A549 (cell line): ENCODE results near the gene SLC24A3.

Experiments
- CEBPB ChIP-seq, 2 experiments: fragments of >200 bp in 1 of 2; sonication (Bioruptor Twin) in 1 of 2; formaldehyde crosslinking in 1 of 2; IDR thresholded peaks; 2 replicates each; pipeline ENCODE4 v1.6.1; 2012 to 2016
- CHD2 ChIP-seq: fragments of 150-350 bp; IDR thresholded peaks from 2 replicates; pipeline ENCODE4 v1.6.1; 2014; ENCODE audit warnings: low read length; ENCODE audit not compliant: partially characterized antibody
- CTCF ChIP-seq: fragments of >200 bp; sonication (Bioruptor Twin); formaldehyde crosslinking; IDR thresholded peaks from 3 replicates; pipeline ENCODE4 v1.5.1; 2016
- ELK1 ChIP-seq: fragments of 150-350 bp; IDR thresholded peaks from 2 replicates; pipeline ENCODE4 v1.6.1; 2014; ENCODE audit warnings: low read depth, mild to moderate bottlenecking, low read length
- EP300 ChIP-seq, 2 experiments: fragments of >200 bp; sonication (Bioruptor Twin); formaldehyde crosslinking; IDR thresholded peaks; 2 replicates in 1 of 2; 3 replicates in 1 of 2; pipeline ENCODE4 v1.6.1; 2016 to 2017
- ESRRA ChIP-seq: fragments of 150-350 bp; IDR thresholded peaks from 2 replicates; pipeline ENCODE4 v1.6.1; 2014; ENCODE audit warnings: mild to moderate bottlenecking, low read length, borderline replicate concordance
- JUN ChIP-seq, 2 experiments: fragments of >200 bp; sonication (Bioruptor Twin); formaldehyde crosslinking; IDR thresholded peaks; 2 replicates in 1 of 2; 3 replicates in 1 of 2; pipeline ENCODE4 v1.6.1; 2016 to 2017
- JUNB ChIP-seq: fragments of >200 bp; sonication (Bioruptor Twin); formaldehyde crosslinking; IDR thresholded peaks from 2 replicates; pipeline ENCODE4 v1.6.1; 2016
- MAZ ChIP-seq: fragments of 150-350 bp; IDR thresholded peaks from 2 replicates; pipeline ENCODE4 v1.6.1; 2014; ENCODE audit warnings: antibody characterized with exemption, low read depth, low read length, borderline replicate concordance
- POLR2A ChIP-seq: IDR thresholded peaks from 2 replicates; pipeline ENCODE4 v1.6.1; 2012; ENCODE audit warnings: mild to moderate bottlenecking, low read length
- TP53 ChIP-seq: fragments of 250-450 bp; sonication (Bioruptor Pico); IDR thresholded peaks from 2 replicates; pipeline ENCODE4 v1.5.0; 2021; ENCODE audit warnings: mild to moderate bottlenecking, moderate library complexity

- TF ChIP-seq CEBPB (IDR thresholded peaks at IDR 0.05) (no peak), ELK1 (no peak), EP300 (IDR thresholded peaks at IDR 0.05) (no peak), JUN (IDR thresholded peaks at IDR 0.05) (no peak), CHD2 (no peak), CTCF (no peak), TP53 (CRISPR knock-in tag) (no peak), MAZ (no peak), JUNB (no peak), ESRRA (no peak), POLR2A (no peak)
Observed at GRCh38 chr20:19771031-19771430, 558.6 kb downstream of the SLC24A3 start.
